GM12891 (cell line): Measurements from ENCODE around the gene NUDT16.

ENCODE experiments used
- PAX5 ChIP-seq: IDR thresholded peaks from 2 replicates; pipeline ENCODE4 v1.6.1; 2011; ENCODE audit warnings: low read length, moderate library complexity, mild to moderate bottlenecking; ENCODE audit not compliant: insufficient read depth, severe bottlenecking
- POLR2A ChIP-seq: IDR thresholded peaks from 2 replicates; pipeline ENCODE4 v1.6.1; 2011; ENCODE audit warnings: low read depth, low read length, control low read depth
- POLR2AphosphoS5 ChIP-seq: IDR thresholded peaks from 2 replicates; pipeline ENCODE4 v1.6.1; 2011; ENCODE audit warnings: low read depth, low read length, control low read depth
- POU2F2 ChIP-seq: IDR thresholded peaks from 2 replicates; pipeline ENCODE4 v1.6.1; 2011; ENCODE audit warnings: low read depth, mild to moderate bottlenecking, control low read depth, low read length, moderate library complexity
- SPI1 ChIP-seq: IDR thresholded peaks from 2 replicates; pipeline ENCODE4 v1.6.1; 2011; ENCODE audit warnings: low read depth, low read length, control low read depth
- TAF1 ChIP-seq: IDR thresholded peaks from 2 replicates; pipeline ENCODE4 v1.6.1; 2011; ENCODE audit warnings: low read depth, low read length, control low read depth

GRCh38 chr3:131388490-131388799 is 6.9 kb downstream of the NUDT16 start:
- TF ChIP-seq POLR2A (no peak), POLR2AphosphoS5 (no peak), SPI1 (no peak), TAF1 (no peak), PAX5 (no peak), POU2F2 (no peak)
